ENCODE measurements around the gene DDX20.

The DDX20 gene

GRCh38 chr1:111717450-111717849 is 38.3 kb upstream of the DDX20 start:
- no peak for TF ChIP-seq CTCF (IDR thresholded peaks at IDR 0.05; ENCODE audit: low read depth, low read length)
- H3K27ac ChIP-seq: no peak overlapping the region
- no peaks in the 10 kb centered on the region for H3K9me3 ChIP-seq (ENCODE audit: severe bottlenecking)
- no peaks in the 10 kb centered on the region for H3K36me3 ChIP-seq
- no peaks in the 10 kb centered on the region for H3K27me3 ChIP-seq (ENCODE audit: insufficient read depth, low read depth, severe bottlenecking)
- no peak for DNase-seq
- no peak overlapping the region for H3K4me3 ChIP-seq (ENCODE audit: low read depth, low read length)

GRCh38 chr1:111719135-111719534 is 36.6 kb upstream of the DDX20 start:
- DNase-seq: no peak
- TF ChIP-seq CTCF (IDR thresholded peaks at IDR 0.05; ENCODE audit: low read depth, low read length): no peak
- no peak overlapping the region for H3K27ac ChIP-seq

GRCh38 chr1:111719674-111720132 is 36.0 kb upstream of the DDX20 start:
- no peak for TF ChIP-seq CTCF (IDR thresholded peaks at IDR 0.05; ENCODE audit: low read depth, low read length)
- no peak overlapping the region for H3K4me3 ChIP-seq (ENCODE audit: low read depth, low read length)
- no peak for DNase-seq
- no peaks in the 10 kb centered on the region for H3K36me3 ChIP-seq
- H3K27me3 ChIP-seq (ENCODE audit: insufficient read depth, low read depth, severe bottlenecking): no peaks in the 10 kb centered on the region
- no peaks in the 10 kb centered on the region for H3K9me3 ChIP-seq (ENCODE audit: severe bottlenecking)
- no peak overlapping the region for H3K27ac ChIP-seq

More at GRCh38 chr1:111719135-111719534, 36.6 kb upstream of the DDX20 start:
- H3K27me3 ChIP-seq (ENCODE audit: insufficient read depth, low read depth, severe bottlenecking): no peaks in the 10 kb centered on the region
- H3K9me3 ChIP-seq (ENCODE audit: severe bottlenecking): no peaks in the 10 kb centered on the region
- H3K36me3 ChIP-seq: no peaks in the 10 kb centered on the region
- no peak overlapping the region for H3K4me3 ChIP-seq (ENCODE audit: low read depth, low read length)

- Histone ChIP-seq H3K27me3 (ENCODE audit: insufficient read depth, low read depth, severe bottlenecking) (no peaks in the 10 kb centered on the region), H3K4me3 (ENCODE audit: low read depth, low read length) (no peak overlapping the region), H3K9me3 (ENCODE audit: severe bottlenecking) (no peaks in the 10 kb centered on the region), H3K27ac (no peak overlapping the region), H3K36me3 (no peaks in the 10 kb centered on the region)
- no peak for TF ChIP-seq CTCF (IDR thresholded peaks at IDR 0.05; ENCODE audit: low read depth, low read length)
- no peak for DNase-seq
Measured at GRCh38 chr1:111720274-111720976, 35.3 kb upstream of the DDX20 start.

GRCh38 chr1:111720977-111721786 is 34.5 kb upstream of the DDX20 start:
- no peaks in the 10 kb centered on the region for H3K27me3 ChIP-seq (ENCODE audit: insufficient read depth, low read depth, severe bottlenecking)
- no peak for DNase-seq
- H3K9me3 ChIP-seq (ENCODE audit: severe bottlenecking): no peaks in the 10 kb centered on the region
- H3K4me3 ChIP-seq (ENCODE audit: low read depth, low read length): no peak overlapping the region
- peaks cover under 1% of the 10 kb centered on the region; the same call in 1 of the 2 replicates for H3K36me3 ChIP-seq
- TF ChIP-seq CTCF (IDR thresholded peaks at IDR 0.05; ENCODE audit: low read depth, low read length): no peak
- H3K27ac ChIP-seq: no peak overlapping the region
